ENCODE results near the gene LBHD1. TPM values are rescaled to one million over a fixed set of nuclear protein-coding genes. Genes with fewer than 3 reads are reported as not detected.
A peak's percentile ranks its signal among the peaks of the same experiment; 100 is the strongest.

The LBHD1 gene
- total RNA-seq, 1 donor from 2014 or later = 6.1 TPM

GRCh38 chr11:62613291-62613778 lies 58.7 kb downstream of the LBHD1 start:
- Histone ChIP-seq H3K36me3 (peaks cover 26% of the 10 kb centered on the region), H3K27ac (peak overlapping the region; percentile 93), H3K9me3 (no peaks in the 10 kb centered on the region), H3K4me3 (peak overlapping the region; percentile 84), H3K27me3 (no peaks in the 10 kb centered on the region), H3K4me1 (peaks cover 23% of the 10 kb centered on the region)
- ATAC-seq (no peak), DNase-seq (no peak)
- TF ChIP-seq CTCF (IDR thresholded peaks at IDR 0.05) = no peak
- intact Hi-C loops (cut with DNase I) = no loop called here

Other genes with a start within 250 kb of the LBHD1 start
- 819 TPM for gene AHNAK, start 125.5 kb downstream of the LBHD1 start, total RNA-seq
- 847 TPM for gene EEF1G, start 98.4 kb downstream of the LBHD1 start, total RNA-seq
- 17.6 TPM for gene TUT1, start 80.7 kb downstream of the LBHD1 start, total RNA-seq
- 75.0 TPM for gene MTA2, start 70.4 kb downstream of the LBHD1 start, total RNA-seq
- gene EML3, start 59.5 kb downstream of the LBHD1 start, total RNA-seq = 91.1 TPM
- 5.2 TPM for gene ROM1, start 59.0 kb downstream of the LBHD1 start, total RNA-seq
- 40.1 TPM for gene B3GAT3, start 50.3 kb downstream of the LBHD1 start, total RNA-seq
- 229 TPM for gene GANAB, start 25.7 kb downstream of the LBHD1 start, total RNA-seq
- 18.8 TPM for gene INTS5, start 19.0 kb downstream of the LBHD1 start, total RNA-seq
- gene C11orf98, start 7.1 kb downstream of the LBHD1 start, total RNA-seq = 41.7 TPM
- gene CSKMT, start 7.0 kb downstream of the LBHD1 start, total RNA-seq = 14.6 TPM
- gene UQCC3, start 594 bp downstream of the LBHD1 start, total RNA-seq = 5.7 TPM
- 95.2 TPM for gene UBXN1, start 6.8 kb upstream of the LBHD1 start, total RNA-seq
- 2.0 TPM for gene LRRN4CL, start 17.3 kb upstream of the LBHD1 start, total RNA-seq
- 65.6 TPM for gene BSCL2, start 35.2 kb upstream of the LBHD1 start, total RNA-seq
- not detected for gene GNG3, start 35.4 kb upstream of the LBHD1 start, total RNA-seq
- gene HNRNPUL2, start 55.2 kb upstream of the LBHD1 start, total RNA-seq = 43.1 TPM
- gene TTC9C, start 56.2 kb upstream of the LBHD1 start, total RNA-seq = 31.3 TPM
- 12.5 TPM for gene ZBTB3, start 81.9 kb upstream of the LBHD1 start, total RNA-seq
- gene POLR2G, start 89.3 kb upstream of the LBHD1 start, total RNA-seq = 54.7 TPM
- 23.9 TPM for gene TAF6L, start 99.1 kb upstream of the LBHD1 start, total RNA-seq
- gene TMEM179B, start 115.1 kb upstream of the LBHD1 start, total RNA-seq = 52.4 TPM
- gene TMEM223, start 119.7 kb upstream of the LBHD1 start, total RNA-seq = 14.8 TPM
- gene NXF1, start 133.2 kb upstream of the LBHD1 start, total RNA-seq = 96.2 TPM
- 40.9 TPM for gene STX5, start 159.8 kb upstream of the LBHD1 start, total RNA-seq
- not detected for gene TEX54, start 160.6 kb upstream of the LBHD1 start, total RNA-seq
- gene WDR74, start 167.3 kb upstream of the LBHD1 start, total RNA-seq = 43.9 TPM
- 255 TPM for gene SLC3A2, start 208.6 kb upstream of the LBHD1 start, total RNA-seq
- gene CHRM1, start 249.1 kb upstream of the LBHD1 start, total RNA-seq = 4.7 TPM